GM12873 (cell line): ENCODE results near the gene CCDC69.

Source experiments
- CTCF ChIP-seq: IDR thresholded peaks from 2 replicates; pipeline ENCODE4 v1.5.1; 2012; ENCODE audit warnings: low read depth, mild to moderate bottlenecking, moderate library complexity, low read length, control low read depth; ENCODE audit not compliant: insufficient read depth; ENCODE audit errors: missing control alignments

Gene CCDC69

GRCh38 chr5:151205411-151205810, 18.5 kb downstream of the CCDC69 start:
- TF ChIP-seq CTCF = no peak

- TF ChIP-seq CTCF = no peak
These were observed 19.8 kb downstream of the CCDC69 start for GRCh38 chr5:151204051-151204450.

GRCh38 chr5:151202381-151203139, 21.3 kb downstream of the CCDC69 start:
- TF ChIP-seq CTCF = no peak

GRCh38 chr5:151200913-151201595, 22.8 kb downstream of the CCDC69 start:
- TF ChIP-seq CTCF = no peak

GRCh38 chr5:151199581-151200185, 24.2 kb downstream of the CCDC69 start:
- no peak for TF ChIP-seq CTCF

GRCh38 chr5:151198861-151199260, 25.0 kb downstream of the CCDC69 start:
- TF ChIP-seq CTCF = no peak

- TF ChIP-seq CTCF = no peak
These were observed 27.2 kb downstream of the CCDC69 start for GRCh38 chr5:151196556-151197290.
